Epithelial cell of esophagus (primary cell): Measurements from ENCODE around the gene PIGL.

Source experiments
- DNase-seq: peaks from one replicate; pipeline ENCODE4 v3.0.0; 2010; ENCODE audit warnings: low read depth
- H3K4me3 ChIP-seq: 2 replicates; pipeline ENCODE4 v1.5.1; 2011; ENCODE audit warnings: mild to moderate bottlenecking, low read length, control low read depth
- CTCF ChIP-seq: IDR thresholded peaks from 2 replicates; pipeline ENCODE4 v1.5.1; 2011; ENCODE audit warnings: low read depth, mild to moderate bottlenecking, low read length, control low read depth, inconsistent platforms; ENCODE audit not compliant: insufficient read depth; ENCODE audit errors: missing control alignments

The PIGL gene

DNA sequence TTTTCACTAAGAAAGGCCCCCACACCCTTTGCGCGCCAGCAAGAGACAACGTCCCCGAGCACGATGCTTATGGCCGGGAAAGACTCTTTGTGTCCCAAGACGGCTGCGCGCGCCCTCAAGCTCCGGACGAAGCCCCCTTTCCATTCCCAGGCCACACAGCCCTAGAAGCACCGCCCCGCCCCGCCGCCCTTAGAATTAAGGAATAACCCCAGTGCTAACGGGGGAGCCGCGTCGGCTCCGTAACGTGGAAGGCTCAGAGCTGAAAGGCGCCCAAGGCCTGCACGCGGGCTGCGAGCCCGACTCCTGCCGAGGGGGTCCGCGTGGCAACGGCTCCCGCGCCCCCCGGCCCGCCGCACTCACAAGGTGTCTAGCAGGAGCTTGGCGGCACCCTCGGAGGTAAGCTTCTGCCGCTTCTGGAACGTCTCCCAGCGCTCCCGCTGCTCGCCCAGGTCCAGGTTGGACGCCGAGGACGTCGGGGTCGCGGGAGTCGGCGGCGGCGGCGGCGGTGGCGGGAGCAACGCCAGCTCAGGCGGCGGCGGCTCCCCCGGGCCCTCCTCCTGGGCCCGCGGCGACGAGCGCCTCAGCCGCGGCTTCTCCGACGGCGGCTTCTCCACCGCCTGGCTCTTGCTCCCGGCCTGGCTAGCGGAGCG lies 135.8 kb downstream of the PIGL start:
- H3K4me3 ChIP-seq = peak overlapping the region; percentile 43
- TF ChIP-seq CTCF = no peak
- DNase-seq = peak; percentile 29

GRCh38 chr17:16353317-16354174 lies 136.5 kb downstream of the PIGL start, which contains the start of gene CENPV:
TSS of gene CENPV (minus strand) at chr17:16353469. CDS start at chr17:16353436, 33 bp downstream.
- no peak for TF ChIP-seq CTCF
- DNase-seq = peak; percentile 44
- peak within 1 kb of the TSS; percentile 43 for H3K4me3 ChIP-seq

DNA sequence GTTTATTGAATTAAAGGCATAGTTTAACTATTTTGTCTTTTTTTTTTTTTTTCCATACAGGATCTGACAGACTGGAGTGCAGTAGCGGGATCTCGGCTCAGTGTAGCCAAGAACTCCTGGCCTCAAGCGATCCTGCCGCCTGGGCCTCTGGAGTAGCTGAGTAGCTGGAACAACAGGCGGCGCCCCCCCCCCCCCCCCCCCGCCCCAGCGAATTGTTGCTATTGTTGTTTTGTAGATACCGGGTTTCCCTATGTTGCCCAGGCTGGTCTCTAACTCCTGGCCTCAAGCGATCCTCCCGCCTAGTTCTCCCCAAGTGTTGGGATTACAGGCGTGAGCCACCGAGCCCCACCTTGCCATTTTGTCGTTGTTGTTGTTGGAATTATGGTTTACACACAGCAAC lies 137.6 kb downstream of the PIGL start:
- DNase-seq = no peak
- no peak for TF ChIP-seq CTCF
- H3K4me3 ChIP-seq = no peak overlapping the region

- DNase-seq = no peak
- H3K4me3 ChIP-seq = no peak overlapping the region
- no peak for TF ChIP-seq CTCF
These were observed 141.4 kb downstream of the PIGL start for GRCh38 chr17:16358394-16358793.

DNA sequence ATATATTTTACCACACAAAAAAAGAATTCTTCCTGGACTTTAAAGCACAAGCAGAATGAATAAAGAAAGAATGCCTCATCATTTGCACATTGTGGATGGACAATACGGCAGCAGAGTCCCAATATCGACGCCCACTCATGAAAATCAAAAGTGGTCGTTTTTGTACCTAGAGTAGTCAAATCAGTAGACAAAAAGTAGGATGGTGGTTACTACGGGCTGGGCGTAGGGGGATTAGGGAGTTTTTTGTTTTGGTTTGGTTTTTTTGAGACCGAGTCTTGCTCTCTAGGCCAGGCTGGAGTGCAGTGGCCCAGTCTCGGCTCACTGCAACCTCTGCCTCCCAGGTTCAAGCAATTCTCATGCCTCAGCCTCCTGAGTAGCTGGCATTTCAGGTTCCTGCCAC lies 144.9 kb downstream of the PIGL start:
- no peak for DNase-seq
- TF ChIP-seq CTCF = no peak
- H3K4me3 ChIP-seq = no peak overlapping the region

- peak; percentile 98 for TF ChIP-seq CTCF
- no peak overlapping the region for H3K4me3 ChIP-seq
- peak; percentile 85 for DNase-seq
These were observed 146.9 kb downstream of the PIGL start for GRCh38 chr17:16363749-16364536.
